ENCODE results near the gene TBC1D16.

DNA sequence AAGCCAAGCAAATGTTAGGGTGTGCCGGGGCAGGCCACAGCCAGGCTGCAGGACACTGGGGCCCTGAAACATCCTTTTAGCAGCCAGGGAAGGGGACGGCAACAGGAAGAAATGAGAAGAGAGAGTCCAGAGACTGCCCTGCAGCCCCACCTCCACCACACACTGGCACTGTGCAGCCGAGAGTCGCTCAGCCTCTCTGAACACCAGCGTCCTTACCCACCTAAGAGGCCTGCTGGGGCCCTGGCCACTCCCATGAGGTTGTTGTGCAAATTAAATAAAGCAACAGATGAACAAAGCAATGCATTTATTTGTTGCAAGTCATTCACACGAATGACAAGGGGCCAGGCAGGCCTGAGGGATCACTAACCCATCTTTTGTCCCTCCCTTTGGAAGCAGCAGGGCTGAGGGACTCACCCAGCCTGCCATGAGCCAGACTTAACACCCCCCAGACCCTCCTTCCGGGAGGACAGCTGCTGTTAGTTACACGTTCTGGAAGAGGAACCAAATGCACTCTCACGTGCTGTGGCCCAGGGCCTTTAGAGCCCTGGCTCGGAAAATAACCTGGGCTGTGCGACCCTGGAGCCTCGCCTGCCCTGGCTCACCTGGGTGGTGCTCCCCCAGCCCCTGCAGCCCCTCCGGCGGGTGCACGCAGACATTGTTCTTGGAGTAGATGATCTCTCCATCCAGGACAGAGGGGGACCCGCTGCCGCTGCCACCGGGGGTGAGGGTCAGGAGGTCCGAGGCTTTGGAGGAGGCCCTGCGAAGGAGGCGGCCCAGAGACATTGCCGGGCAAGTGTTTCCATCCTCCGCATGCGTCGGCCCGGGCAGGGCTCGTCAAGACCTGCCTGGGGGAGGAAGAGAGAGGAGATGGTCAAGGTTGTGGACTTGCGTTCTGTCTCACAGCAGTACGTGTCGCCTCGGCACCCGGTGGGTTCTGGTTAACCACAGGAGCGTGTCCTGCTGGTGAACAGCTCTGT lies 22.6 kb downstream of the TBC1D16 start:
- no peak for TF ChIP-seq POLR2AphosphoS5 (IDR thresholded peaks at IDR 0.05)
- TF ChIP-seq, protein P1, sequence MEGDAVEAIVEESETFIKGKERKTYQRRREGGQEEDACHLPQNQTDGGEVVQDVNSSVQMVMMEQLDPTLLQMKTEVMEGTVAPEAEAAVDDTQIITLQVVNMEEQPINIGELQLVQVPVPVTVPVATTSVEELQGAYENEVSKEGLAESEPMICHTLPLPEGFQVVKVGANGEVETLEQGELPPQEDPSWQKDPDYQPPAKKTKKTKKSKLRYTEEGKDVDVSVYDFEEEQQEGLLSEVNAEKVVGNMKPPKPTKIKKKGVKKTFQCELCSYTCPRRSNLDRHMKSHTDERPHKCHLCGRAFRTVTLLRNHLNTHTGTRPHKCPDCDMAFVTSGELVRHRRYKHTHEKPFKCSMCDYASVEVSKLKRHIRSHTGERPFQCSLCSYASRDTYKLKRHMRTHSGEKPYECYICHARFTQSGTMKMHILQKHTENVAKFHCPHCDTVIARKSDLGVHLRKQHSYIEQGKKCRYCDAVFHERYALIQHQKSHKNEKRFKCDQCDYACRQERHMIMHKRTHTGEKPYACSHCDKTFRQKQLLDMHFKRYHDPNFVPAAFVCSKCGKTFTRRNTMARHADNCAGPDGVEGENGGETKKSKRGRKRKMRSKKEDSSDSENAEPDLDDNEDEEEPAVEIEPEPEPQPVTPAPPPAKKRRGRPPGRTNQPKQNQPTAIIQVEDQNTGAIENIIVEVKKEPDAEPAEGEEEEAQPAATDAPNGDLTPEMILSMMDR (IDR thresholded peaks at IDR 0.05), result no peak

All from breast epithelium (tissue), 3 donors.